ENCODE results near the gene CLC. TPM values are rescaled to one million over a fixed set of nuclear protein-coding genes. Genes with fewer than 3 reads are reported as not detected.
"Not testable (repeated sequence)": the region's sequence is repeated elsewhere in the genome, so short reads cannot be mapped to it uniquely, and the experiment has no call there.

Gene CLC
- total RNA-seq, 3 donors from 2014 or later (not counting 1 experiment from before 2014, with no cell fraction given) = 11.2 to 487 TPM; not detected in 1

DNA sequence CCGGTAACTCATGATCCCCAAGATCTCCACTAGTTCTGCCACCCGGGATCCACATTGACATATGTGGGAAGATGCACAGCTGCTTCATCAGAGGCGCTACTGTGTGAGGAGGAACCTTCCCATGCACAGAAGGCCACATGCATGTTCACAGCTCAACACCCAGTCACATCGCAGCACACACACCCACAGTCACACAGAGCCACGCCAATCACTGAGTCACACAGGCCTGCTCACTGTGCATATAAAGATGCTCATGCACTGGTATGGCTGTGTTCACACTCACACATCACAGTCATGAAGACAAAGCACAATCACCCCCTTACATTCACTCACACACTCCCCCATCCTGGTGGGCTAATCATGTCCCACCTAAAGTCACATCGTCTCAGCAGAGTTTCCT, 9.8 kb downstream of the CLC start:
- WGBS (ENCODE audit: insufficient coverage) = 80% methylated on average over 6 of the region's 6 CpGs
- Mint-ChIP-seq H3K4me1 (no peaks in the 10 kb centered on the region), H3K9me3 (no peaks in the 10 kb centered on the region), H3K4me3 (no peak overlapping the region), H3K36me3 (no peaks in the 10 kb centered on the region), H3K27ac (no peak overlapping the region), H3K27me3 (ENCODE audit: low read depth in 2 of 2) (peaks cover 11 to 41% of the 10 kb centered on the region in 2 donors)
- TF ChIP-seq, protein P1, sequence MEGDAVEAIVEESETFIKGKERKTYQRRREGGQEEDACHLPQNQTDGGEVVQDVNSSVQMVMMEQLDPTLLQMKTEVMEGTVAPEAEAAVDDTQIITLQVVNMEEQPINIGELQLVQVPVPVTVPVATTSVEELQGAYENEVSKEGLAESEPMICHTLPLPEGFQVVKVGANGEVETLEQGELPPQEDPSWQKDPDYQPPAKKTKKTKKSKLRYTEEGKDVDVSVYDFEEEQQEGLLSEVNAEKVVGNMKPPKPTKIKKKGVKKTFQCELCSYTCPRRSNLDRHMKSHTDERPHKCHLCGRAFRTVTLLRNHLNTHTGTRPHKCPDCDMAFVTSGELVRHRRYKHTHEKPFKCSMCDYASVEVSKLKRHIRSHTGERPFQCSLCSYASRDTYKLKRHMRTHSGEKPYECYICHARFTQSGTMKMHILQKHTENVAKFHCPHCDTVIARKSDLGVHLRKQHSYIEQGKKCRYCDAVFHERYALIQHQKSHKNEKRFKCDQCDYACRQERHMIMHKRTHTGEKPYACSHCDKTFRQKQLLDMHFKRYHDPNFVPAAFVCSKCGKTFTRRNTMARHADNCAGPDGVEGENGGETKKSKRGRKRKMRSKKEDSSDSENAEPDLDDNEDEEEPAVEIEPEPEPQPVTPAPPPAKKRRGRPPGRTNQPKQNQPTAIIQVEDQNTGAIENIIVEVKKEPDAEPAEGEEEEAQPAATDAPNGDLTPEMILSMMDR (IDR thresholded peaks at IDR 0.05) = no peak
- Histone ChIP-seq H3K27me3 (ENCODE audit: control insufficient read depth, insufficient read depth, low read length) (no peaks in the 10 kb centered on the region), H3K9me3 (ENCODE audit: control insufficient read depth, insufficient read depth, low read length) (no peaks in the 10 kb centered on the region), H3K36me3 (ENCODE audit: control insufficient read depth, insufficient read depth, low read length) (no peaks in the 10 kb centered on the region), H3K4me1 (ENCODE audit: control insufficient read depth, insufficient read depth, low read length) (no peaks in the 10 kb centered on the region), H3K27ac (ENCODE audit: low read length) (no peak overlapping the region), H3K4me3 (ENCODE audit: low read length) (no peak overlapping the region)
- DNase-seq (no peak), ATAC-seq (no peak)
- intact Hi-C loops (cut with micrococcal nuclease) = no loop called here

DNA sequence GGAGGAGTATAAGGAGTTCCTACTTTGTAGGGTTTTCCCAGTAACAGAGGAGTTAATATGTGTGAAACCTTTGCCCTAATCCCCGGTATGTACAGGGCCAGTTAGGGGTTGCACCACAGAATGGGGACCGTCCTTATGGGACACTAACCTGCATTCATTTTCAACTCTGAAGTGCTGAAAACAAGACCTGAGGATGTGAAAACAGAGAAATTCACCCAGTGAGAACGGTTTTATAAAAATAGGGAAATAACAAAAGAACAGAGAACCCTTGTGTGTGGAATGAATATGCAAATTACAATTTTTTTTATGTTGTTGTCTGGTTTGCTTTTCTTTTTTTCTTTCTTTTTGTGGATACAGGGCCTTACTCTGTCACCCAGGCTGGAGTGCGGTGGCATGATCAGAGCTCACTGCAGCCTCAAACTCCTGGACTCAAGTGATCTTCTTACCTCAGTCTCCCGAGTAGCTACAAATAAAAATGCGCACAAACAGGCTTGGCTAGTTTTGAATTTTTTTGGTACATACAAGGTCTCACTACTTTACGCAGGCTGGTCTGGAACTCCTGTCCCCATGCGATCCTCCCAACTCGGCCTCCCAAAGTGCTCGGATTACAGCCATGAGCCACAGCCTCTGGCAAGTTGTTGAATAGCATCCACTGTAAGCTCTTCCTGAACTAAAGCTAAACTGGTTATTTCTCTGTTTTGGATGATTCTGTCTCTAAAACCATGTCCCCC, 10.6 kb downstream of the CLC start:
- Histone ChIP-seq H3K27me3 (ENCODE audit: control insufficient read depth, insufficient read depth, low read length) (no peaks in the 10 kb centered on the region), H3K4me3 (ENCODE audit: low read length) (no peak overlapping the region), H3K4me1 (ENCODE audit: control insufficient read depth, insufficient read depth, low read length) (no peaks in the 10 kb centered on the region), H3K9me3 (ENCODE audit: control insufficient read depth, insufficient read depth, low read length) (no peaks in the 10 kb centered on the region), H3K36me3 (ENCODE audit: control insufficient read depth, insufficient read depth, low read length) (no peaks in the 10 kb centered on the region), H3K27ac (ENCODE audit: low read length) (no peak overlapping the region)
- Mint-ChIP-seq H3K27me3 (ENCODE audit: low read depth in 2 of 2) (peaks cover 14 to 49% of the 10 kb centered on the region in 2 donors), H3K36me3 (no peaks in the 10 kb centered on the region), H3K27ac (no peak overlapping the region), H3K9me3 (no peaks in the 10 kb centered on the region), H3K4me1 (no peaks in the 10 kb centered on the region), H3K4me3 (no peak overlapping the region)
- ATAC-seq (no peak), DNase-seq (no peak)
- TF ChIP-seq, protein P1 (IDR thresholded peaks at IDR 0.05) = no peak
- WGBS (ENCODE audit: insufficient coverage) = 79% methylated on average over 10 of the region's 10 CpGs
- intact Hi-C loops (cut with micrococcal nuclease) = no loop called here

DNA sequence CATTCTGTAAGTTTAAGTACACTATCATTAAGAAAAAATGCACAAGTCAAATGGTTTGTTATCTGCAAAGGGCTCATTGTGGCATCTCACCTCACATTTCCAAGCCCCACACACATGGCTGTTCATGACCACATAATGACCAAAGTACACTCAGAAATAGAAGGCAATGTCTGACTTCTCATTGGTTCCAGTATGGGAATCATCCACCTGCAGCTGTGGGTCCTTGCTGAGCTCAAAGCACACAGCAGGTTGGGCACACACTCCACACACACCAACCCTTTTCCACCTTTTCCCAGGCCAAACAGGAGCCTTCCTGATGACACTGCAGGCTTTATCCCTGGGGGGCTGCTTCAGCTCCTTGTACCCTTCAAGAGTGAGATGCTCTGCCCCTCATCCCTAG, 11.8 kb downstream of the CLC start:
- peaks cover 2% of the 10 kb centered on the region for H3K27me3 ChIP-seq (ENCODE audit: control insufficient read depth, insufficient read depth, low read length)
- no peak overlapping the region for H3K27ac ChIP-seq (ENCODE audit: low read length)
- Mint-ChIP-seq H3K27ac (no peak overlapping the region), H3K4me3 (no peak overlapping the region), H3K36me3 (no peaks in the 10 kb centered on the region), H3K9me3 (no peaks in the 10 kb centered on the region), H3K4me1 (no peaks in the 10 kb centered on the region), H3K27me3 (ENCODE audit: low read depth in 2 of 2) (peaks cover 15 to 50% of the 10 kb centered on the region in 2 donors)
- H3K36me3 ChIP-seq (ENCODE audit: control insufficient read depth, insufficient read depth, low read length) = no peaks in the 10 kb centered on the region
- DNase-seq (no peak), ATAC-seq (no peak)
- no peak overlapping the region for H3K4me3 ChIP-seq (ENCODE audit: low read length)
- no peaks in the 10 kb centered on the region for H3K9me3 ChIP-seq (ENCODE audit: control insufficient read depth, insufficient read depth, low read length)
- no peaks in the 10 kb centered on the region for H3K4me1 ChIP-seq (ENCODE audit: control insufficient read depth, insufficient read depth, low read length)
- TF ChIP-seq, protein P1 (IDR thresholded peaks at IDR 0.05) = no peak
- intact Hi-C loops (cut with micrococcal nuclease) = no loop called here

DNA sequence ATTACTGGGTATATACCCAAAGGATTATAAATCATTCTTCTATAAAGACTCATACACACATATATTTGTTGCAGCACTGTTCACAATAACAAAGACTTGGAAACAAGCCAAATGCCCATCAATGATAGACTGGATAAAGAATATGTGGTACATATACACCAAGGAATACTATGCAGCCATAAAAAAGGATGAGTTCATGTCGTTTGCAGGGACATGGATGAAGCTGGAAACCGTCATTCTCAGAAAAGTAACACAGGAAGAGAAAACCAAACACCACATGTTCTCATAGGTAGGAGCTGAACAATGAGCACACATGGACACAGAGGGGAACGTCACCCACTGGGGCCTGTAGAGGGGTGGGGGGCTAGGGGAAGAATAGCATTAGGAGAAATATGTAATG, 17.7 kb downstream of the CLC start:
- H3K36me3 ChIP-seq (ENCODE audit: control insufficient read depth, insufficient read depth, low read length); DNase-seq; H3K27ac ChIP-seq (ENCODE audit: low read length); ATAC-seq; H3K9me3 ChIP-seq (ENCODE audit: control insufficient read depth, insufficient read depth, low read length); H3K27me3 ChIP-seq (ENCODE audit: control insufficient read depth, insufficient read depth, low read length); H3K27ac Mint-ChIP-seq; H3K4me3 ChIP-seq (ENCODE audit: low read length); H3K4me3 Mint-ChIP-seq; H3K36me3 Mint-ChIP-seq; intact Hi-C loops (cut with micrococcal nuclease); H3K9me3 Mint-ChIP-seq; H3K4me1 Mint-ChIP-seq; H3K4me1 ChIP-seq (ENCODE audit: control insufficient read depth, insufficient read depth, low read length): not testable (repeated sequence)
- whole genome bisulfite sequencing (ENCODE audit: insufficient coverage) = 65% methylated on average over 3 of the region's 3 CpGs
- peaks cover 25 to 68% of the 10 kb centered on the region in 2 donors for H3K27me3 Mint-ChIP-seq (ENCODE audit: low read depth in 2 of 2)
